HepG2 (cell line): ENCODE measurements around the gene EEF1A2. TPM values are rescaled to one million over a fixed set of nuclear protein-coding genes. Genes with fewer than 3 reads are reported as not detected.

Source experiments
- ATAC-seq: fragments of 200-7000 bp; cut with Tn5 transposase; 3 replicates; pipeline ENCODE4 v1.9.1; 2020; ENCODE audit warnings: mild to moderate bottlenecking, moderate library complexity
- BruUV-seq: library from RNA; stranded (reverse); fragments of 400-500 nt; replicated peaks from 2 replicates; lab custom pipeline; 2021; lab: Mats Ljungman, UMichigan
- CTCF ChIA-PET: fragments of 300-600 bp; formaldehyde crosslinking; extraction: SDS; loops from one replicate; lab custom pipeline; 2021; ENCODE audit warnings: low total read pairs, inconsistent platforms, low intra/inter-chr PET ratio; lab: Yijun Ruan, JAX
- POLR2A ChIA-PET: fragments of 350-600 bp; sonication (Branson Sonifier 250); formaldehyde crosslinking; loops from one replicate; lab custom pipeline; 2020; ENCODE audit warnings: antibody characterized with exemption, inconsistent platforms; lab: Yijun Ruan, JAX
- DNase-seq: peaks from one replicate; pipeline ENCODE4 v3.0.0-alpha.2; 2015; ENCODE audit warnings: low spot score
- FAIRE-seq: peaks from 3 replicates; lab custom pipeline; 2011; peaks lifted over from hg19 to GRCh38; lab: Jason Lieb, UNC
- H2AFZ ChIP-seq: one replicate; pipeline ENCODE4 v1.6.1; 2011; ENCODE audit warnings: low read length, inconsistent platforms
- H3K27ac ChIP-seq: fragments of 300-600 bp; 3 replicates; pipeline ENCODE4 v1.8.0; 2011; ENCODE audit warnings: mixed run types, mild to moderate bottlenecking, mixed read lengths, low read length, inconsistent platforms; ENCODE audit not compliant: insufficient read depth; ENCODE audit errors: extremely low read length
- H3K27me3 ChIP-seq, 2 experiments: fragments of 200-600 bp in 1 of 2; 2 replicates in 1 of 2; 3 replicates in 1 of 2; pipeline versions ENCODE4 v1.6.0 to v1.8.0; 2011; ENCODE audit warnings: low read length in 2 of 2, mild to moderate bottlenecking in 2 of 2, moderate library complexity in 2 of 2, inconsistent platforms in 1 of 2; ENCODE audit not compliant: insufficient read depth in 2 of 2, control insufficient read depth in 1 of 2
- H3K36me3 ChIP-seq, 2 experiments: fragments of 200-600 bp in 1 of 2; replicated peaks in 1 of 2; 2 replicates in 1 of 2; 3 replicates in 1 of 2; pipeline versions ENCODE4 v1.5.1 to v1.8.0; 2011; ENCODE audit warnings: low read length in 2 of 2, inconsistent platforms in 1 of 2; ENCODE audit not compliant: insufficient read depth in 2 of 2, control insufficient read depth in 1 of 2
- H3K4me1 ChIP-seq: 2 replicates; pipeline ENCODE4 v1.5.1; 2012; ENCODE audit warnings: low read length, inconsistent platforms; ENCODE audit not compliant: insufficient read depth
- H3K4me2 ChIP-seq: 2 replicates; pipeline ENCODE4 v1.6.0; 2011; ENCODE audit warnings: low read depth, low read length, inconsistent platforms
- H3K4me3 ChIP-seq, 3 experiments: fragments of 200-600 bp in 1 of 3; sonication (generic), shearing (Covaris generic) in 1 of 3; replicated peaks in 1 of 3; 2 replicates each; pipeline ENCODE4 v1.5.1; 2011 to 2016; ENCODE audit warnings: low read length in 3 of 3, inconsistent platforms in 2 of 3, low read depth in 2 of 3, mild to moderate bottlenecking in 2 of 3, control low read depth in 1 of 3, mixed read lengths in 1 of 3; ENCODE audit not compliant: insufficient read depth in 1 of 3
- H3K79me2 ChIP-seq: one replicate; pipeline ENCODE4 v1.6.1; 2011; ENCODE audit warnings: low read length, inconsistent platforms; ENCODE audit not compliant: insufficient read depth
- H3K9ac ChIP-seq: 2 replicates; pipeline ENCODE4 v1.6.0; 2011; ENCODE audit warnings: mild to moderate bottlenecking, low read depth, low read length, inconsistent platforms; ENCODE audit not compliant: insufficient read depth
- H3K9me3 ChIP-seq: 2 replicates; pipeline ENCODE4 v1.5.1; 2012; ENCODE audit warnings: mild to moderate bottlenecking, low read length
- H4K20me1 ChIP-seq: 2 replicates; pipeline ENCODE4 v1.6.0; 2011; ENCODE audit warnings: inconsistent platforms, mild to moderate bottlenecking, low read length, moderate library complexity; ENCODE audit not compliant: insufficient read depth
- CBFB ChIP-seq: sonication (generic); formaldehyde crosslinking; IDR thresholded peaks from 2 replicates; pipeline ENCODE4 v1.4.0; 2020; ENCODE audit warnings: missing genetic modification reagents
- KMT2A ChIP-seq: sonication (generic); formaldehyde crosslinking; IDR thresholded peaks from 2 replicates; pipeline ENCODE4 v1.4.0; 2020; ENCODE audit warnings: missing genetic modification reagents
- ZNF142 ChIP-seq: sonication (generic); formaldehyde crosslinking; IDR thresholded peaks from 2 replicates; pipeline ENCODE4 v1.4.0; 2020; ENCODE audit warnings: missing genetic modification reagents
- ZNF17 ChIP-seq: sonication (generic); formaldehyde crosslinking; IDR thresholded peaks from 2 replicates; pipeline ENCODE4 v1.5.0; 2020; ENCODE audit warnings: mild to moderate bottlenecking, missing genetic modification reagents
- ZSCAN21 ChIP-seq: sonication (generic); formaldehyde crosslinking; IDR thresholded peaks from 2 replicates; pipeline ENCODE4 v1.8.0; 2022; ENCODE audit warnings: mild to moderate bottlenecking, missing genetic modification reagents, moderate library complexity, borderline replicate concordance
- WGBS: methylation state at CpG from one replicate; pipeline ENCODE4 v1.1.6; 2017; ENCODE audit warnings: low lambda C conversion rate; 5-methylcytosine and 5-hydroxymethylcytosine counted together
- in situ Hi-C: cut with HindIII; loops from 2 replicates; pipeline ENCODE4 v1.10.0; 2017; ENCODE audit warnings: low pct_unique_long_range_greater_than_20kb; ENCODE audit not compliant: extremely low pct_ligation_motif_present
- intact Hi-C: fragments of 100-400 bp; cut with micrococcal nuclease; formaldehyde crosslinking; loops from one replicate; pipeline ENCODE4 v1.10.0; 2022; ENCODE audit not compliant: unreplicated experiment
- polyA plus RNA-seq, 8 experiments: library from polyadenylated mRNA; depleted of rRNA in 3 of 8; stranded (reverse) in 7 of 8; unstranded in 1 of 8; fragments of >200 nt; fragmentation: Illumina TruSeq in 4 of 8; extraction: Trizol in 4 of 8; gene quantifications; 2 replicates each; pipeline versions ENCODE4 v1.2.1 to v1.2.3, GENCODE V29; 2011 to 2016; ENCODE audit warnings: low read depth in 4 of 8, missing spikeins in 1 of 8, mixed read lengths in 1 of 8; ENCODE audit not compliant: insufficient read depth in 1 of 8
- total RNA-seq, 5 experiments: library from RNA; depleted of rRNA; stranded (reverse); fragments of >200 nt; fragmentation: Illumina TruSeq; extraction: Trizol; gene quantifications; 2 replicates each; pipeline ENCODE4 v1.2.3, GENCODE V29; 2016; ENCODE audit warnings: low read depth in 1 of 5
- TF ChIP-seq, protein P1 (sequence below): sonication (generic); formaldehyde crosslinking; IDR thresholded peaks from 2 replicates; pipeline ENCODE4 v1.8.1; 2023; ENCODE audit warnings: mild to moderate bottlenecking, missing genetic modification reagents
- TF ChIP-seq, protein P2 (sequence below): sonication (generic); formaldehyde crosslinking; IDR thresholded peaks from 2 replicates; pipeline ENCODE4 v1.4.0; 2020; ENCODE audit warnings: missing genetic modification reagents, borderline replicate concordance

Gene EEF1A2
- total and polyA plus RNA-seq, 2 of the 13 experiments (the other 11 are each of a cell fraction or from before 2014, with no cell fraction given), result 0.44 to 0.87 TPM

DNA sequence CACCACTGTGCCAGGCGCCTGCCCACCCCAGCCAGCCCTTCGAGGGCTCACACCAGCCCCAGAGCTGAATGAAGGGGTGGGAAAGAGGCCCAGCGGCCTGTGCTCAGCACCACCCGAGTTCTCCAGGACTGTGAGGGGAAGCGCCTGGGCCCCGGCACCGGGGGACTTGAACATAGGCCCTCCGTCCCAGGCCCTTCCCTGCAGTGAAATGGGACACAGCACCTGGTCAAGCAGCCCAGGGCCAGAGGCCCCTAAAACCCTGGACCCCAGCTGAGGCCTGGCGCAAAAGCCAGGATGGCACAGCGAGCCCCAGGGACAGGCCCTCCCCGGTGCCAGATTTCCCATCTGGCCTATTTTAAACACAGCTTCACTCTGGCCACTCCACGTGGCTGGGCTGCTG, 30.5 kb downstream of the EEF1A2 start (continued):
- TF ChIP-seq ZNF142, result no peak

- CTCF ChIA-PET, result no interaction called here
- intact Hi-C loops, result no loop called here
- 12% methylated on average over 19 of the region's 19 CpGs for WGBS
- BruUV-seq, result no TSS peak
- Histone ChIP-seq H4K20me1 (peaks cover 23% of the 10 kb centered on the region; the same call in 1 of the 2 replicates), H3K36me3 (no peaks in the 10 kb centered on the region), H3K27me3 (peaks cover 57 to 95% of the 10 kb centered on the region in 2 experiments), H3K9ac (no peak overlapping the region), H3K4me3 (no peak overlapping the region), H3K4me1 (no peaks in the 10 kb centered on the region), H3K27ac (no peak overlapping the region), H3K9me3 (no peaks in the 10 kb centered on the region), H3K79me2 (no peaks in the 10 kb centered on the region), H2AFZ (no peak overlapping the region), H3K4me2 (no peak overlapping the region)
- DNase-seq (no peak), FAIRE-seq (no peak), ATAC-seq (no peak)
- POLR2A ChIA-PET, result no interaction called here
- in situ Hi-C loops, result no loop called here
- TF ChIP-seq ZNF17 (no peak), CBFB (no peak), ZSCAN21 (CRISPR knock-in tag) (no peak), KMT2A (CRISPR knock-in tag) (no peak)
- TF ChIP-seq, protein P1, sequence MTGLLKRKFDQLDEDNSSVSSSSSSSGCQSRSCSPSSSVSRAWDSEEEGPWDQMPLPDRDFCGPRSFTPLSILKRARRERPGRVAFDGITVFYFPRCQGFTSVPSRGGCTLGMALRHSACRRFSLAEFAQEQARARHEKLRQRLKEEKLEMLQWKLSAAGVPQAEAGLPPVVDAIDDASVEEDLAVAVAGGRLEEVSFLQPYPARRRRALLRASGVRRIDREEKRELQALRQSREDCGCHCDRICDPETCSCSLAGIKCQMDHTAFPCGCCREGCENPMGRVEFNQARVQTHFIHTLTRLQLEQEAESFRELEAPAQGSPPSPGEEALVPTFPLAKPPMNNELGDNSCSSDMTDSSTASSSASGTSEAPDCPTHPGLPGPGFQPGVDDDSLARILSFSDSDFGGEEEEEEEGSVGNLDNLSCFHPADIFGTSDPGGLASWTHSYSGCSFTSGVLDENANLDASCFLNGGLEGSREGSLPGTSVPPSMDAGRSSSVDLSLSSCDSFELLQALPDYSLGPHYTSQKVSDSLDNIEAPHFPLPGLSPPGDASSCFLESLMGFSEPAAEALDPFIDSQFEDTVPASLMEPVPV (CRISPR knock-in tag), result no peak
- TF ChIP-seq, protein P2, sequence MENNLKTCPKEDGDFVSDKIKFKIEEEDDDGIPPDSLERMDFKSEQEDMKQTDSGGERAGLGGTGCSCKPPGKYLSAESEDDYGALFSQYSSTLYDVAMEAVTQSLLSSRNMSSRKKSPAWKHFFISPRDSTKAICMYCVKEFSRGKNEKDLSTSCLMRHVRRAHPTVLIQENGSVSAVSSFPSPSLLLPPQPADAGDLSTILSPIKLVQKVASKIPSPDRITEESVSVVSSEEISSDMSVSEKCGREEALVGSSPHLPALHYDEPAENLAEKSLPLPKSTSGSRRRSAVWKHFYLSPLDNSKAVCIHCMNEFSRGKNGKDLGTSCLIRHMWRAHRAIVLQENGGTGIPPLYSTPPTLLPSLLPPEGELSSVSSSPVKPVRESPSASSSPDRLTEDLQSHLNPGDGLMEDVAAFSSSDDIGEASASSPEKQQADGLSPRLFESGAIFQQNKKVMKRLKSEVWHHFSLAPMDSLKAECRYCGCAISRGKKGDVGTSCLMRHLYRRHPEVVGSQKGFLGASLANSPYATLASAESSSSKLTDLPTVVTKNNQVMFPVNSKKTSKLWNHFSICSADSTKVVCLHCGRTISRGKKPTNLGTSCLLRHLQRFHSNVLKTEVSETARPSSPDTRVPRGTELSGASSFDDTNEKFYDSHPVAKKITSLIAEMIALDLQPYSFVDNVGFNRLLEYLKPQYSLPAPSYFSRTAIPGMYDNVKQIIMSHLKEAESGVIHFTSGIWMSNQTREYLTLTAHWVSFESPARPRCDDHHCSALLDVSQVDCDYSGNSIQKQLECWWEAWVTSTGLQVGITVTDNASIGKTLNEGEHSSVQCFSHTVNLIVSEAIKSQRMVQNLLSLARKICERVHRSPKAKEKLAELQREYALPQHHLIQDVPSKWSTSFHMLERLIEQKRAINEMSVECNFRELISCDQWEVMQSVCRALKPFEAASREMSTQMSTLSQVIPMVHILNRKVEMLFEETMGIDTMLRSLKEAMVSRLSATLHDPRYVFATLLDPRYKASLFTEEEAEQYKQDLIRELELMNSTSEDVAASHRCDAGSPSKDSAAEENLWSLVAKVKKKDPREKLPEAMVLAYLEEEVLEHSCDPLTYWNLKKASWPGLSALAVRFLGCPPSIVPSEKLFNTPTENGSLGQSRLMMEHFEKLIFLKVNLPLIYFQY (CRISPR knock-in tag), result no peak
These were observed 31.4 kb downstream of the EEF1A2 start for GRCh38 chr20:63467294-63468083.
